Glutamatergic neuron (in vitro differentiated cells): ENCODE results near the gene N4BP3. TPM values are rescaled to one million over a fixed set of nuclear protein-coding genes. Genes with fewer than 3 reads are reported as not detected.

Source experiments
- DNase-seq: peaks from one replicate; pipeline ENCODE4 v3.0.0; 2022
- H3K27ac Mint-ChIP-seq: one replicate; pipeline ENCODE4 v1.8.0; 2020; ENCODE audit warnings: mild to moderate bottlenecking, mixed read lengths, inconsistent platforms; ENCODE audit not compliant: unreplicated experiment
- H3K27me3 Mint-ChIP-seq: one replicate; pipeline ENCODE4 v1.8.0; 2020; ENCODE audit warnings: mild to moderate bottlenecking, moderate library complexity, mixed read lengths, inconsistent platforms; ENCODE audit not compliant: unreplicated experiment
- H3K36me3 Mint-ChIP-seq: one replicate; pipeline ENCODE4 v1.8.0; 2020; ENCODE audit warnings: mild to moderate bottlenecking, mixed read lengths, inconsistent platforms; ENCODE audit not compliant: unreplicated experiment
- H3K4me1 Mint-ChIP-seq: one replicate; pipeline ENCODE4 v1.8.0; 2020; ENCODE audit warnings: mild to moderate bottlenecking, low read depth, mixed read lengths, inconsistent platforms; ENCODE audit not compliant: unreplicated experiment
- H3K4me3 Mint-ChIP-seq: one replicate; pipeline ENCODE4 v1.8.0; 2020; ENCODE audit warnings: mild to moderate bottlenecking, mixed read lengths, inconsistent platforms; ENCODE audit not compliant: unreplicated experiment
- H3K9me3 Mint-ChIP-seq: one replicate; pipeline ENCODE4 v1.8.0; 2020; ENCODE audit warnings: mild to moderate bottlenecking, moderate library complexity, mixed read lengths, inconsistent platforms; ENCODE audit not compliant: unreplicated experiment
- total RNA-seq: library from RNA; stranded (reverse); fragmentation: NEBNext Ultra II Directional; extraction: Animal tissue kit (Norgen Biotek cat#: 25700); gene quantifications from one replicate; pipeline ENCODE4 v1.2.1, GENCODE V29; 2021; ENCODE audit not compliant: unreplicated experiment
- TF ChIP-seq, protein P1 (sequence below): fragments of 200-600 bp; sonication (generic); IDR thresholded peaks from one replicate; pipeline ENCODE4 v1.5.0; 2021; ENCODE audit not compliant: partially characterized antibody, unreplicated experiment

N4BP3 gene
- total RNA-seq, 1 donor from 2014 or later, result 2.2 TPM

DNA sequence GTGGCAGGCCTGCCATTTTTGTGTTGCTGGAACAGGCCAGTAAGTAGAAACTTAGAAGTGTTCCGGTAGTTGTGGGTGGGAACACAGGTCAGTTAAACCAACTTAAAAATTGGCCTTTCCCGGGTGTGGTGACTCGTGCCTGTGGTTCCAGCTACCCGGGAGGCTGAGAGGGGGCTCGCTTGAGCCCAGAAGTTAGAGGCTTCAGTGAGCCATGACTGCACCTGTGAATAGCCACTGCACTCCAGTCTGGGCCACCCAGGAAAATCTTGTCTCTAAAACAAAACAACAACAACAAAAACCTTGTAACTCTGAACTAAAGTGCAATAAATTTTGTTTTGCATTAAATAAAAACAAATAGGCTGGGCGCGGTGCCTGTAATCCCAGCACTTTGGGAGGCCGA is 41.7 kb downstream of the N4BP3 start:
- Mint-ChIP-seq H3K4me1 (peaks cover 3% of the 10 kb centered on the region), H3K27me3 (peaks cover 11% of the 10 kb centered on the region), H3K4me3 (no peak overlapping the region), H3K36me3 (no peaks in the 10 kb centered on the region), H3K9me3 (peaks cover 4% of the 10 kb centered on the region), H3K27ac (no peak overlapping the region)
- TF ChIP-seq, protein P1, sequence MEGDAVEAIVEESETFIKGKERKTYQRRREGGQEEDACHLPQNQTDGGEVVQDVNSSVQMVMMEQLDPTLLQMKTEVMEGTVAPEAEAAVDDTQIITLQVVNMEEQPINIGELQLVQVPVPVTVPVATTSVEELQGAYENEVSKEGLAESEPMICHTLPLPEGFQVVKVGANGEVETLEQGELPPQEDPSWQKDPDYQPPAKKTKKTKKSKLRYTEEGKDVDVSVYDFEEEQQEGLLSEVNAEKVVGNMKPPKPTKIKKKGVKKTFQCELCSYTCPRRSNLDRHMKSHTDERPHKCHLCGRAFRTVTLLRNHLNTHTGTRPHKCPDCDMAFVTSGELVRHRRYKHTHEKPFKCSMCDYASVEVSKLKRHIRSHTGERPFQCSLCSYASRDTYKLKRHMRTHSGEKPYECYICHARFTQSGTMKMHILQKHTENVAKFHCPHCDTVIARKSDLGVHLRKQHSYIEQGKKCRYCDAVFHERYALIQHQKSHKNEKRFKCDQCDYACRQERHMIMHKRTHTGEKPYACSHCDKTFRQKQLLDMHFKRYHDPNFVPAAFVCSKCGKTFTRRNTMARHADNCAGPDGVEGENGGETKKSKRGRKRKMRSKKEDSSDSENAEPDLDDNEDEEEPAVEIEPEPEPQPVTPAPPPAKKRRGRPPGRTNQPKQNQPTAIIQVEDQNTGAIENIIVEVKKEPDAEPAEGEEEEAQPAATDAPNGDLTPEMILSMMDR, result no peak
- DNase-seq, result no peak

DNA sequence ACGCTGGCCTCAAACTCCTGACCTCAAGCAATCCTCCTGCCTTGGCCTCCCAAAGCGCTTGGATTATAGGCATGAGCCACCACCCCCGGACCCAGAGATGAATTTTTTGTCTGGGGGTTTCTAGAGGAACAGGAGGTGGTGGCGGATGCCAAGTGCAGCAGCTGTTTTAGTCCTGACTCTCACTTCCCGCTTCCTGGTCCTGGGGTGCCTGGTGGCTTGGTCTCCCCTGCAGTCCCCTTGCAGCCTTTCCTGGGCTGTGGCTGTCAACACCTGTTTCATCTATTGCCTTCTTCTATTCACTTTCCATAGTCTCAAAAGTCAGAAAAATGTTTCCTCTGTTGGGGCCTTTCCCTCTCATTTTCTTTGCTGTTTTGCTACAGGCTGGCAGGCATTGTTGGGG is 46.8 kb downstream of the N4BP3 start:
- H3K9me3 Mint-ChIP-seq, result peaks cover 5% of the 10 kb centered on the region
- peaks cover 5% of the 10 kb centered on the region for H3K4me1 Mint-ChIP-seq

DNA sequence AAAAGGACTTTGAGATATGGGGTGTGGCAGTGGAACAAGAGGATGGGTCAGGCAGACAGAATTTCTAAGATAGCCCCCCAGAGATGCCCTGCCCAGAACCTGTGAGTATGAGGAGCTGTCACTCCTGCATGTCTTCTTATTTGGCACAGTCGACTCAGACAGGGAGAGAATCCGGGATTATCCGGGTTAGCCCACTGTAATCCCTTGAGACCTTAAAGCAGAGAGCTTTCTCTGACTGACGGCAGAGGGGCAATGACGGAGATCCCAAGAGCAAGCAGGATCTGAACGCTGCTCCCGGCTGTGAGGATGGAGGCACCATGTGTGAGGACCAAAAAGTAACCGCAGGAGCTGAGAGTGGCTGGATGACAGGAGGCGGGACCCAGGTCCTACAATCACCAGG is 49.1 kb downstream of the N4BP3 start:
- H3K36me3 Mint-ChIP-seq, result no peaks in the 10 kb centered on the region
- H3K9me3 Mint-ChIP-seq, result peaks cover 5% of the 10 kb centered on the region
- H3K4me1 Mint-ChIP-seq, result peaks cover 5% of the 10 kb centered on the region
- H3K27ac Mint-ChIP-seq, result peak overlapping the region; percentile 48
- H3K4me3 Mint-ChIP-seq, result no peak overlapping the region
- peaks cover 9% of the 10 kb centered on the region for H3K27me3 Mint-ChIP-seq
- TF ChIP-seq, protein P1, result no peak
- DNase-seq, result no peak

More for the DNA sequence above, 46.8 kb downstream of the N4BP3 start:
- H3K36me3 Mint-ChIP-seq, result no peaks in the 10 kb centered on the region
- no peak overlapping the region for H3K4me3 Mint-ChIP-seq
- no peak for DNase-seq
- peaks cover 9% of the 10 kb centered on the region for H3K27me3 Mint-ChIP-seq
- H3K27ac Mint-ChIP-seq, result no peak overlapping the region
- TF ChIP-seq, protein P1, result no peak

DNA sequence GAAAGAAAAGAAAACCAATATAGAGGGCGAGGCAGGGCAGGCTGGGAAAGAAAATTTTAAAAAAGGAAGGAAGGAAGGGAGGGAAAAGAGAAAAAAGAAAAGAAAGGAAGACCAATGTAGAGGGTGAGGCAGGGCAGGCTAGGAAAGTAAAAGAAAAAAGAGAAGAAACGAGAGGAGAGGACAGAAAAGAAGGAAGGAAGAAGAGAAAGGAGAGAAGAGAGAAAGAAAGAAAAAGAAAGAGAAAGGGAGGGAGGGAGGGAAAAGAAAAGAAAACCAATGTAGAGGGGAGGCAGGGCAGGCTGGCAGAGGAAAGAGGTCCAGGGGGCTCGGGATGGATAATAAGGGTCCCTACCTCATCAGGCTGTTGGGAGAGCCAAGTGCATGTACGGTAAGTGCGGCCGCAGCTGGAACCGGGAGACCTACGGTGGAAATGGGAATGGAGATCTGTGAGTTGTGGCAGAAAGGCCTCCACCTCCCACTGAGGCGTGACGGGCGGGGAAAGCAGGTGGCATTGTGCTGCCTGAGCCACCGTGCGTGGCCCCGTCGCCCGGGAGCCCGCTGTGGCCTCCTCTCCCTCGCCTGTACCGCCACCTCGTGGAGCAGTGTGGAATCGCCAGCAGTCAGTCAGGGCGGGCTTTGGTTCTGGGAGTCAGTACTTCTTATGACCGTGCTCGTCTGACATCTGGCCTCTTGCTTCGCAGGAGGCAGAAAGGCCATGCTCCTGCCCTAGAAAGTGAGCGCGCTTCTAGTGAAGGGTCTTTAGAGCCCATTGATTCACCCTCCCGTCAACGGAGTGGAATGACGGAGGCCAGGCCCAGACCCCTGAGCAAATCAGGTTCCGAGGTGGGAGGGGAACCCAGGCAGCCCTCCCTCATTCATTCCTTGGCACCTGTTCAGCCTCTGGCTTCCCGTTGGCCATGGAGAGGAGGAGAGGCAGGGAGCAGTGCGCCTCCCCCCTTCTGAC is 50.7 kb downstream of the N4BP3 start:
- Mint-ChIP-seq H3K27me3 (peaks cover 8% of the 10 kb centered on the region), H3K27ac (peak overlapping the region; percentile 30), H3K36me3 (no peaks in the 10 kb centered on the region), H3K4me1 (peaks cover 5% of the 10 kb centered on the region), H3K9me3 (peaks cover 5% of the 10 kb centered on the region), H3K4me3 (peak overlapping the region; percentile 81)
- peak; percentile 94 for DNase-seq
- TF ChIP-seq, protein P1, result peak; percentile 98

DNA sequence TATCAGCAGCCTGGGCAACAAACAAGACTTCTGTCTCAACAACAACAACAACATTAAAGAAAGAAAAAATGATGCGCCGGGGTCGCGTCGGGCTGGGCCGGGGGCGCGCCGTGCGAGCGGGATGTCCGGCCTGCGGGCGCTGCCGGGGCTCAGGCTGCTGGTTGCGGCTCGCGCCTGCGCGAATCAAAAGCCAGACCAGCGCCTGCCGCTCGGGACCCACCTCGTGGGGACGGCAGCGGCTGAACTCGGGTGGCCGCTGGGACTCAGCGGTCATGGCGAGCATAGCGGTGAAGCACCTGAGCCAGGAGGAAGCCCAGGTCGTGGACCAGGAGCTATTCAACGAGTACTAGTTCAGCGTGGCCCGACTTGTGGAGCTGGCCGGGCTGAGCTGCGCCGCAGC is 52.2 kb downstream of the N4BP3 start:
- Mint-ChIP-seq H3K9me3 (peaks cover 5% of the 10 kb centered on the region), H3K36me3 (no peaks in the 10 kb centered on the region), H3K27me3 (peaks cover 11% of the 10 kb centered on the region), H3K27ac (no peak overlapping the region), H3K4me1 (peaks cover 5% of the 10 kb centered on the region), H3K4me3 (no peak overlapping the region)
- no peak for DNase-seq
- TF ChIP-seq, protein P1, result no peak
